EL (cell line): ENCODE measurements around the gene SPTLC1.
"Not testable (repeated sequence)": the region's sequence is repeated elsewhere in the genome, so short reads cannot be mapped to it uniquely, and the experiment has no call there.

Source experiments
- DNase-seq: peaks from one replicate; pipeline ENCODE4 v3.0.0-alpha.2; 2016

SPTLC1 gene

GRCh38 chr9:92115071-92115858, at the start of gene SPTLC1:
Gene SPTLC1 (minus strand): TSS chr9:92115413. CDS start chr9:92115370, 43 bp downstream.
- DNase-seq, result peak; percentile 92

GRCh38 chr9:92164975-92165374, 49.8 kb upstream of the SPTLC1 start:
- DNase-seq, result no peak

- DNase-seq, result no peak
Measured at GRCh38 chr9:92164490-92164889, 49.3 kb upstream of the SPTLC1 start.

GRCh38 chr9:92163276-92163675, 48.1 kb upstream of the SPTLC1 start:
- no peak for DNase-seq

GRCh38 chr9:92160786-92161185, 45.6 kb upstream of the SPTLC1 start:
- DNase-seq, result no peak

- DNase-seq, result no peak
Measured at GRCh38 chr9:92159058-92159457, 43.8 kb upstream of the SPTLC1 start.

- peak; percentile 32 for DNase-seq
Measured at GRCh38 chr9:92158097-92158601, 42.9 kb upstream of the SPTLC1 start.

GRCh38 chr9:92155736-92156135, 40.5 kb upstream of the SPTLC1 start:
- not testable (repeated sequence) for DNase-seq

GRCh38 chr9:92155221-92155620, 40.0 kb upstream of the SPTLC1 start:
- no peak for DNase-seq

GRCh38 chr9:92153466-92154415, 38.5 kb upstream of the SPTLC1 start:
- DNase-seq, result peak; percentile 88

- peak; percentile 93 for DNase-seq
Measured at GRCh38 chr9:92151691-92152393, 36.6 kb upstream of the SPTLC1 start.

- not testable (repeated sequence) for DNase-seq
Measured at GRCh38 chr9:92150501-92151470, 35.6 kb upstream of the SPTLC1 start.

- no peak for DNase-seq
Measured at GRCh38 chr9:92147852-92148180, 32.6 kb upstream of the SPTLC1 start.

- peak; percentile 95 for DNase-seq
Measured at GRCh38 chr9:92147030-92147851, 32.0 kb upstream of the SPTLC1 start.

GRCh38 chr9:92146610-92147009, 31.4 kb upstream of the SPTLC1 start:
- DNase-seq, result peak; percentile 34

GRCh38 chr9:92145784-92146183, 30.6 kb upstream of the SPTLC1 start:
- not testable (repeated sequence) for DNase-seq

GRCh38 chr9:92142329-92142728, 27.1 kb upstream of the SPTLC1 start:
- DNase-seq, result no peak

GRCh38 chr9:92141144-92142129, 26.2 kb upstream of the SPTLC1 start:
- DNase-seq, result peak; percentile 30

- no peak for DNase-seq
Measured at GRCh38 chr9:92140754-92141143, 25.5 kb upstream of the SPTLC1 start.
